MM.1S (cell line): Measurements from ENCODE around the gene TSPAN5.

Source experiments
- DNase-seq: peaks from one replicate; pipeline ENCODE4 v3.0.0-alpha.2; 2015
- H2AFZ ChIP-seq: fragments of 300-600 bp; sonication (generic); 2 replicates; pipeline ENCODE4 v1.6.0; 2016; ENCODE audit warnings: antibody characterized with exemption, low read length
- H3F3A ChIP-seq: fragments of 300-600 bp; sonication (generic); 2 replicates; pipeline ENCODE4 v1.6.1; 2016; ENCODE audit warnings: mild to moderate bottlenecking, antibody characterized with exemption, low read length, moderate library complexity, mixed read lengths; ENCODE audit not compliant: insufficient read depth
- H3K27ac ChIP-seq: fragments of 300-600 bp; sonication (generic); 2 replicates; pipeline ENCODE4 v1.5.1; 2016; ENCODE audit warnings: mild to moderate bottlenecking, low read length
- H3K27me3 ChIP-seq: fragments of 300-600 bp; sonication (generic); replicated peaks from 2 replicates; pipeline ENCODE4 v1.6.0; 2016; ENCODE audit warnings: low read length; ENCODE audit not compliant: insufficient read depth
- H3K36me3 ChIP-seq: fragments of 300-600 bp; sonication (generic); replicated peaks from 2 replicates; pipeline ENCODE4 v1.6.1; 2016; ENCODE audit warnings: mild to moderate bottlenecking, low read length, mixed read lengths; ENCODE audit not compliant: insufficient read depth
- H3K4me1 ChIP-seq: fragments of 300-600 bp; sonication (generic); 2 replicates; pipeline ENCODE4 v1.6.1; 2016; ENCODE audit warnings: low read length, mixed read lengths
- H3K4me2 ChIP-seq: fragments of 300-600 bp; sonication (generic); 2 replicates; pipeline ENCODE4 v1.6.0; 2016; ENCODE audit warnings: low read depth, low read length
- H3K4me3 ChIP-seq: fragments of 300-600 bp; sonication (generic); 2 replicates; pipeline ENCODE4 v1.5.1; 2016; ENCODE audit warnings: low read length, mixed read lengths
- H3K79me2 ChIP-seq: fragments of 300-600 bp; sonication (generic); 2 replicates; pipeline ENCODE4 v1.6.1; 2016; ENCODE audit warnings: mixed run types, low read length, mixed read lengths
- H3K9ac ChIP-seq: fragments of 300-600 bp; sonication (generic); 2 replicates; pipeline ENCODE4 v1.6.1; 2016; ENCODE audit warnings: low read length, mixed read lengths
- H3K9me2 ChIP-seq: fragments of 300-600 bp; sonication (generic); replicated peaks from 2 replicates; pipeline ENCODE4 v1.6.1; 2016; ENCODE audit warnings: mild to moderate bottlenecking, low read length, mixed read lengths; ENCODE audit not compliant: insufficient read depth
- H3K9me3 ChIP-seq: fragments of 300-600 bp; sonication (generic); replicated peaks from 2 replicates; pipeline ENCODE4 v1.6.1; 2016; ENCODE audit warnings: mild to moderate bottlenecking, low read length, mixed read lengths; ENCODE audit not compliant: insufficient read depth
- H4K20me1 ChIP-seq: fragments of 300-600 bp; sonication (generic); 2 replicates; pipeline ENCODE4 v1.6.1; 2016; ENCODE audit warnings: mild to moderate bottlenecking, low read length, moderate library complexity, mixed read lengths; ENCODE audit not compliant: insufficient read depth
- EZH2 ChIP-seq: fragments of 300-600 bp; sonication (generic); optimal IDR thresholded peaks from 2 replicates; pipeline ENCODE3; 2017; ENCODE audit warnings: low read depth, mild to moderate bottlenecking, antibody characterized with exemption, low read length, mixed read lengths
- EZH2phosphoT487 ChIP-seq: fragments of 300-600 bp; sonication (generic); IDR thresholded peaks from 2 replicates; pipeline ENCODE4 v1.6.1; 2018; ENCODE audit warnings: antibody characterized with exemption, low read length
- TF ChIP-seq, protein P1 (sequence below): fragments of 300-600 bp; sonication (generic); IDR thresholded peaks from 2 replicates; pipeline ENCODE4 v1.5.1; 2016; ENCODE audit warnings: antibody characterized with exemption, low read length, mixed read lengths

The TSPAN5 gene

GRCh38 chr4:98496152-98496845 is 162.1 kb downstream of the TSPAN5 start:
- no peak overlapping the region for H3K27ac ChIP-seq
- H3K27me3 ChIP-seq: no peaks in the 10 kb centered on the region
- no peak for DNase-seq
- H3K9ac ChIP-seq: no peak overlapping the region
- no peaks in the 10 kb centered on the region for H3K4me1 ChIP-seq
- H3F3A ChIP-seq: no peaks in the 10 kb centered on the region
- no peak overlapping the region for H3K4me2 ChIP-seq
- no peaks in the 10 kb centered on the region for H3K79me2 ChIP-seq
- H2AFZ ChIP-seq: no peak overlapping the region
- no peaks in the 10 kb centered on the region for H3K9me3 ChIP-seq
- no peaks in the 10 kb centered on the region for H3K36me3 ChIP-seq
- H4K20me1 ChIP-seq: no peaks in the 10 kb centered on the region
- no peaks in the 10 kb centered on the region for H3K9me2 ChIP-seq
- TF ChIP-seq EZH2phosphoT487 (no peak), EZH2 (no peak)
- TF ChIP-seq, protein P1, sequence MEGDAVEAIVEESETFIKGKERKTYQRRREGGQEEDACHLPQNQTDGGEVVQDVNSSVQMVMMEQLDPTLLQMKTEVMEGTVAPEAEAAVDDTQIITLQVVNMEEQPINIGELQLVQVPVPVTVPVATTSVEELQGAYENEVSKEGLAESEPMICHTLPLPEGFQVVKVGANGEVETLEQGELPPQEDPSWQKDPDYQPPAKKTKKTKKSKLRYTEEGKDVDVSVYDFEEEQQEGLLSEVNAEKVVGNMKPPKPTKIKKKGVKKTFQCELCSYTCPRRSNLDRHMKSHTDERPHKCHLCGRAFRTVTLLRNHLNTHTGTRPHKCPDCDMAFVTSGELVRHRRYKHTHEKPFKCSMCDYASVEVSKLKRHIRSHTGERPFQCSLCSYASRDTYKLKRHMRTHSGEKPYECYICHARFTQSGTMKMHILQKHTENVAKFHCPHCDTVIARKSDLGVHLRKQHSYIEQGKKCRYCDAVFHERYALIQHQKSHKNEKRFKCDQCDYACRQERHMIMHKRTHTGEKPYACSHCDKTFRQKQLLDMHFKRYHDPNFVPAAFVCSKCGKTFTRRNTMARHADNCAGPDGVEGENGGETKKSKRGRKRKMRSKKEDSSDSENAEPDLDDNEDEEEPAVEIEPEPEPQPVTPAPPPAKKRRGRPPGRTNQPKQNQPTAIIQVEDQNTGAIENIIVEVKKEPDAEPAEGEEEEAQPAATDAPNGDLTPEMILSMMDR: no peak
- no peak overlapping the region for H3K4me3 ChIP-seq

DNA sequence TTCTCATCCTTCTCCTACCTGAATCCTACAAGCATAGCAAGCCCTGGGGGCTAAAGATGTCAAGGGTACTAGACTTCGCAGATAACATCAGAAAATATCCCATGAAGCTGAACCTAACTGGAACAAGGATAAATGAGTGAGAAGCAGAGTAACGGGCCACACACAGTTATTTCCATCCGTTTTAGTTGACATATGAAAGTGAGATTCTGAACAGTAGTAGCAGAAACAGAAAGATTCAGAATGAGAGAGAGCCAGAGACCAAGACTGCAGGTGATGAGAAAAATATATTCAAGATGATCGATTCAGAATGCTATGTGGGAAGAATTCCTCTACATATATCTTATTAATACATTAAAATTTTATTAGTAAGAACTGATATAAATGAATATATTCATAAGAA is 165.1 kb downstream of the TSPAN5 start:
- TF ChIP-seq EZH2 (no peak), EZH2phosphoT487 (no peak)
- TF ChIP-seq, protein P1: no peak
- Histone ChIP-seq H3K36me3 (no peaks in the 10 kb centered on the region), H3K9ac (no peak overlapping the region), H3K79me2 (no peaks in the 10 kb centered on the region), H3K4me3 (no peak overlapping the region), H3K9me3 (no peaks in the 10 kb centered on the region), H4K20me1 (no peaks in the 10 kb centered on the region), H2AFZ (no peak overlapping the region), H3K4me2 (no peak overlapping the region), H3F3A (no peaks in the 10 kb centered on the region), H3K27ac (no peak overlapping the region), H3K4me1 (no peaks in the 10 kb centered on the region), H3K27me3 (no peaks in the 10 kb centered on the region), H3K9me2 (no peaks in the 10 kb centered on the region)
- no peak for DNase-seq

DNA sequence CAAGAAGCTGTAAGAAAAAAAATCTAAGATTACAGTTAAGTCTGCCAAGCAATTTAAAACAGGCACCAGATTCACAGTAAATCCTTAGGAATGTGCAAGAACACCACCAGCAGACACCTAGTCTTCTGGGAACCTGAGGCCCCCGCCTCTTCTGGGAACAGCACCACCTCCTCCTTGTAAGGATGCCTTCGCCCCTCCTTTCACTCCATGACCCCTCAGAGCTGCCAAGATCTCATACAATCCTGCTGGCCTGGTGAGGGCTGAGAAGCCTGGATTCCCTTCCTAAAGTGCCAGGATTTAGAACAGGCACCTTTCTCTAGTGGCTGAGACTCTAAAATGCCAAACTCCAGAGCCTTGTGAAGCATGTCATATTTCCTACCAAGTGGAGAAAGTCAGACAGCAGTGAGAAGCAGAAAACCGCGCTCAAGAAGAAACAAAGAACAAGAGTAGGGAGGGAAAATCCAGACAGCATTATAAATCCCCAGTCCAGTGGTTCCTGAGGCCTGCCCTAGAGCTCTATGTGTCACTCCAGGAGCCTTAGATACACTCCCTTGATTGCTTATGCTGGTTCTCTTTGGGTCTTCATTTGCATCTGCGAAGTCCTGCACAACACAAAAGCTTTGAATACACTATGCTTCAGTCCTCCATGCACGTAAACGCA is 166.4 kb downstream of the TSPAN5 start:
- Histone ChIP-seq H2AFZ (no peak overlapping the region), H3K36me3 (no peaks in the 10 kb centered on the region), H3K27me3 (no peaks in the 10 kb centered on the region), H3K9me3 (no peaks in the 10 kb centered on the region), H3K27ac (no peak overlapping the region), H3K4me3 (no peak overlapping the region), H4K20me1 (no peaks in the 10 kb centered on the region), H3K9ac (no peak overlapping the region), H3F3A (no peaks in the 10 kb centered on the region), H3K79me2 (no peaks in the 10 kb centered on the region), H3K9me2 (no peaks in the 10 kb centered on the region), H3K4me2 (no peak overlapping the region), H3K4me1 (no peaks in the 10 kb centered on the region)
- TF ChIP-seq EZH2phosphoT487 (no peak), EZH2 (no peak)
- TF ChIP-seq, protein P1: no peak
- no peak for DNase-seq
